ENCODE data around the gene LSAMP. TPM values are rescaled to one million over a fixed set of nuclear protein-coding genes. Genes with fewer than 3 reads are reported as not detected.

The LSAMP gene
- total RNA-seq, 1 experiment from 2014 or later = 3.1 TPM

GRCh38 chr3:116394365-116394764 lies 50.9 kb downstream of the LSAMP start:
- Histone ChIP-seq H3K27me3 (ENCODE audit: control insufficient read depth, insufficient read depth, low read length) (no peaks in the 10 kb centered on the region), H3K9me3 (ENCODE audit: control insufficient read depth, insufficient read depth, low read depth, low read length) (no peaks in the 10 kb centered on the region), H3K36me3 (ENCODE audit: control insufficient read depth, insufficient read depth, low read length) (no peaks in the 10 kb centered on the region), H3K4me1 (ENCODE audit: control insufficient read depth, insufficient read depth, low read length) (no peaks in the 10 kb centered on the region), H3K27ac (ENCODE audit: low read length) (no peak overlapping the region), H3K4me3 (ENCODE audit: low read depth in 2 of 2, low read length in 2 of 2) (no peak overlapping the region)
- in situ Hi-C loops (cut with HindIII; ENCODE audit: low pct_unique_long_range_greater_than_20kb, low sequenced_read_pairs) (no loop called here), intact Hi-C loops (cut with micrococcal nuclease; ENCODE audit: unreplicated experiment) (no loop called here)
- BruUV-seq (replicated peaks) = no TSS peak
- DNase-seq (ENCODE audit: low read depth, low spot score) (no peak), ATAC-seq (no peak)
- POLR2A ChIA-PET = no interaction called here
- CTCF ChIA-PET = no interaction called here
- TF ChIP-seq, protein P1, sequence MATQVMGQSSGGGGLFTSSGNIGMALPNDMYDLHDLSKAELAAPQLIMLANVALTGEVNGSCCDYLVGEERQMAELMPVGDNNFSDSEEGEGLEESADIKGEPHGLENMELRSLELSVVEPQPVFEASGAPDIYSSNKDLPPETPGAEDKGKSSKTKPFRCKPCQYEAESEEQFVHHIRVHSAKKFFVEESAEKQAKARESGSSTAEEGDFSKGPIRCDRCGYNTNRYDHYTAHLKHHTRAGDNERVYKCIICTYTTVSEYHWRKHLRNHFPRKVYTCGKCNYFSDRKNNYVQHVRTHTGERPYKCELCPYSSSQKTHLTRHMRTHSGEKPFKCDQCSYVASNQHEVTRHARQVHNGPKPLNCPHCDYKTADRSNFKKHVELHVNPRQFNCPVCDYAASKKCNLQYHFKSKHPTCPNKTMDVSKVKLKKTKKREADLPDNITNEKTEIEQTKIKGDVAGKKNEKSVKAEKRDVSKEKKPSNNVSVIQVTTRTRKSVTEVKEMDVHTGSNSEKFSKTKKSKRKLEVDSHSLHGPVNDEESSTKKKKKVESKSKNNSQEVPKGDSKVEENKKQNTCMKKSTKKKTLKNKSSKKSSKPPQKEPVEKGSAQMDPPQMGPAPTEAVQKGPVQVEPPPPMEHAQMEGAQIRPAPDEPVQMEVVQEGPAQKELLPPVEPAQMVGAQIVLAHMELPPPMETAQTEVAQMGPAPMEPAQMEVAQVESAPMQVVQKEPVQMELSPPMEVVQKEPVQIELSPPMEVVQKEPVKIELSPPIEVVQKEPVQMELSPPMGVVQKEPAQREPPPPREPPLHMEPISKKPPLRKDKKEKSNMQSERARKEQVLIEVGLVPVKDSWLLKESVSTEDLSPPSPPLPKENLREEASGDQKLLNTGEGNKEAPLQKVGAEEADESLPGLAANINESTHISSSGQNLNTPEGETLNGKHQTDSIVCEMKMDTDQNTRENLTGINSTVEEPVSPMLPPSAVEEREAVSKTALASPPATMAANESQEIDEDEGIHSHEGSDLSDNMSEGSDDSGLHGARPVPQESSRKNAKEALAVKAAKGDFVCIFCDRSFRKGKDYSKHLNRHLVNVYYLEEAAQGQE (IDR thresholded peaks at IDR 0.05; ENCODE audit: insufficient read depth in 1 of 2, low read depth in 2 of 2, low read length in 1 of 2) = no peak
- no peak for TF ChIP-seq CTCF (IDR thresholded peaks at IDR 0.05)
- TF ChIP-seq SIN3A (IDR thresholded peaks at IDR 0.05; ENCODE audit: borderline replicate concordance, insufficient read depth, low read depth, low read length) = no peak
- no peak for TF ChIP-seq POLR2AphosphoS5 (IDR thresholded peaks at IDR 0.05; ENCODE audit: low read depth, low read length)
- no peak for TF ChIP-seq TCF7L2 (IDR thresholded peaks at IDR 0.05; ENCODE audit: low read depth, low read length)

DNA sequence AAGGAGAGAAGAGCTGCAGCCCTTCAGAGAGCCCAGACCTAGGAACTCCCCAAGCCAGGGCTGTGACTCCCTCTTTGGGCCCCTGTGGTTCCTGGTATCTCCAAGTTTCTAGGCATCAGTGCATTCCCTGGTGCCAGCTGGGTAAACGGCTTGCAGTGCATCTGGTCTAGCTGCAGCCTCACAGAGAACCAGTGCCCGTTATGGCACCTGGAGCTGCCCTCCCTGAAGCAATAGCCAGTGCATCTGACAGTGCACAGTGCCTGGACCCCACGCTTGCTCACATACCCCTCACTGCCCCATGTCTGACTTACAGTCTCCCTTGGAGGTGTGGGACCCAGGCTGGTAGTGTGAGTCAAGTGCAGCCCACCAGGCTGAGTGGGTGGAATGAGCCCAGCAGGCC lies 52.1 kb downstream of the LSAMP start:
- Histone ChIP-seq H3K4me1 (ENCODE audit: control insufficient read depth, insufficient read depth, low read length) (no peaks in the 10 kb centered on the region), H3K9me3 (ENCODE audit: control insufficient read depth, insufficient read depth, low read depth, low read length) (no peaks in the 10 kb centered on the region), H3K27me3 (ENCODE audit: control insufficient read depth, insufficient read depth, low read length) (no peaks in the 10 kb centered on the region), H3K36me3 (ENCODE audit: control insufficient read depth, insufficient read depth, low read length) (no peaks in the 10 kb centered on the region), H3K27ac (ENCODE audit: low read length) (no peak overlapping the region), H3K4me3 (ENCODE audit: low read depth in 2 of 2, low read length in 2 of 2) (no peak overlapping the region)
- intact Hi-C loops (cut with micrococcal nuclease; ENCODE audit: unreplicated experiment) = no loop called here
- ATAC-seq (no peak), DNase-seq (ENCODE audit: low read depth, low spot score) (no peak)
- BruUV-seq (replicated peaks) = no TSS peak
- POLR2A ChIA-PET = no interaction called here
- TF ChIP-seq CTCF (IDR thresholded peaks at IDR 0.05) = no peak
- no peak for TF ChIP-seq TCF7L2 (IDR thresholded peaks at IDR 0.05; ENCODE audit: low read depth, low read length)
- TF ChIP-seq, protein P1 (IDR thresholded peaks at IDR 0.05; ENCODE audit: insufficient read depth in 1 of 2, low read depth in 2 of 2, low read length in 1 of 2) = no peak
- TF ChIP-seq POLR2AphosphoS5 (IDR thresholded peaks at IDR 0.05; ENCODE audit: low read depth, low read length) = no peak
- no peak for TF ChIP-seq SIN3A (IDR thresholded peaks at IDR 0.05; ENCODE audit: borderline replicate concordance, insufficient read depth, low read depth, low read length)
- CTCF ChIA-PET = no interaction called here
- in situ Hi-C loops (cut with HindIII; ENCODE audit: low pct_unique_long_range_greater_than_20kb, low sequenced_read_pairs) = no loop called here
